Testis (tissue), 2 donors: Measurements from ENCODE around the gene PPARD.

Source experiments
- POLR2A ChIP-seq: fragments of 450-650 bp; IDR thresholded peaks from one replicate; pipeline ENCODE4 v1.6.1; 2017; ENCODE audit warnings: antibody characterized with exemption, mild to moderate bottlenecking, moderate library complexity
- TF ChIP-seq, protein P1 (sequence below), 3 experiments: fragments of 450-650 bp in 2 of 3; fragments of 200-600 bp in 1 of 3; sonication (generic) in 1 of 3; IDR thresholded peaks; one replicate each; pipeline ENCODE4 v1.5.1; 2016 to 2019; ENCODE audit warnings: antibody characterized with exemption in 3 of 3, mild to moderate bottlenecking in 2 of 3, moderate library complexity in 1 of 3

DNA sequence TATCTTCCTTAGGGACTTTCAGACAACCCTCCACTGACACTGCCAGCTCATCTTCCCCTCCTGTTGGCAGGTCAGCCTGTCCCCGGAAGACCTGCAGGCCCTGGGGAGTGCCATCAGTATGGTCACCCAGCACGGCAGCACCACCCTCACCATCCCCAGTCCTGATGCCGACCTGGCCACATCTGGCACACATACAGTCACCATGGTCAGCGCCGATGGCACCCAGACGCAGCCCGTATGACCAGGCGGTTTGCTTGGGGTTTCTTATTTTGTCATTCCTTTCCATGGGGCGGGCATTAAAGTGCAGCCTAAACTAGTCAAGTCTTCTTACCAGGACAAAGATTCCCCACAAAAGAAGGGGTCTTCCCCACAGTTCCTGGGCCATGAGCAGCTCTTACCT is 48.7 kb upstream of the PPARD start:
- TF ChIP-seq, protein P1, sequence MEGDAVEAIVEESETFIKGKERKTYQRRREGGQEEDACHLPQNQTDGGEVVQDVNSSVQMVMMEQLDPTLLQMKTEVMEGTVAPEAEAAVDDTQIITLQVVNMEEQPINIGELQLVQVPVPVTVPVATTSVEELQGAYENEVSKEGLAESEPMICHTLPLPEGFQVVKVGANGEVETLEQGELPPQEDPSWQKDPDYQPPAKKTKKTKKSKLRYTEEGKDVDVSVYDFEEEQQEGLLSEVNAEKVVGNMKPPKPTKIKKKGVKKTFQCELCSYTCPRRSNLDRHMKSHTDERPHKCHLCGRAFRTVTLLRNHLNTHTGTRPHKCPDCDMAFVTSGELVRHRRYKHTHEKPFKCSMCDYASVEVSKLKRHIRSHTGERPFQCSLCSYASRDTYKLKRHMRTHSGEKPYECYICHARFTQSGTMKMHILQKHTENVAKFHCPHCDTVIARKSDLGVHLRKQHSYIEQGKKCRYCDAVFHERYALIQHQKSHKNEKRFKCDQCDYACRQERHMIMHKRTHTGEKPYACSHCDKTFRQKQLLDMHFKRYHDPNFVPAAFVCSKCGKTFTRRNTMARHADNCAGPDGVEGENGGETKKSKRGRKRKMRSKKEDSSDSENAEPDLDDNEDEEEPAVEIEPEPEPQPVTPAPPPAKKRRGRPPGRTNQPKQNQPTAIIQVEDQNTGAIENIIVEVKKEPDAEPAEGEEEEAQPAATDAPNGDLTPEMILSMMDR (IDR thresholded peaks at IDR 0.05) = no peak
- no peak for TF ChIP-seq POLR2A
